GM12878 (cell line): ENCODE measurements around the gene DUSP22. TPM values are rescaled to one million over a fixed set of nuclear protein-coding genes. Genes with fewer than 3 reads are reported as not detected.

Experiments used
- ATAC-seq: fragments of 200-7000 bp; cut with Tn5 transposase; 3 replicates; pipeline ENCODE4 v1.9.1; 2020; ENCODE audit warnings: mild to moderate bottlenecking, moderate library complexity
- BruUV-seq: library from RNA; stranded (reverse); fragments of 400-500 nt; replicated peaks from 2 replicates; lab custom pipeline; 2021; lab: Mats Ljungman, UMichigan
- CTCF ChIA-PET: fragments of 300-600 bp; sonication (Branson Sonifier 250); formaldehyde crosslinking; extraction: SDS; loops from one replicate; lab custom pipeline; 2021; ENCODE audit warnings: inconsistent platforms; lab: Yijun Ruan, JAX
- POLR2A ChIA-PET: fragments of 350-600 bp; formaldehyde crosslinking; extraction: SDS; loops from one replicate; lab custom pipeline; 2021; ENCODE audit warnings: inconsistent platforms; lab: Charles Lee
- RAD21 ChIA-PET: fragments of 300-600 bp; sonication (Branson Sonifier 250); formaldehyde crosslinking; loops from one replicate; lab custom pipeline; 2023; ENCODE audit warnings: antibody characterized with exemption; ENCODE audit not compliant: unreplicated experiment; lab: Charles Lee
- SMC1A ChIA-PET: fragments of 300-600 bp; sonication (Branson Sonifier 250); formaldehyde crosslinking; loops from one replicate; lab custom pipeline; 2023; ENCODE audit not compliant: unreplicated experiment, uncharacterized antibody; lab: Charles Lee
- DNase-seq: peaks from one replicate; pipeline ENCODE4 v3.0.0-alpha.2; 2011; ENCODE audit warnings: low read depth, low spot score
- FAIRE-seq: peaks from 3 replicates; lab custom pipeline; 2011; peaks lifted over from hg19 to GRCh38; lab: Jason Lieb, UNC
- H2AFZ ChIP-seq: 2 replicates; pipeline ENCODE4 v1.6.0; 2011; ENCODE audit warnings: low read depth, low read length, control low read depth; ENCODE audit not compliant: control insufficient read depth
- H3K27ac ChIP-seq: 2 replicates; pipeline ENCODE4 v1.5.1; 2011; ENCODE audit warnings: control low read depth; ENCODE audit not compliant: control insufficient read depth, insufficient read depth
- H3K27me3 ChIP-seq, 2 experiments: replicated peaks in 1 of 2; 2 replicates each; pipeline versions ENCODE4 v1.6.0 to v1.6.1; 2011; ENCODE audit warnings: low read length in 1 of 2; ENCODE audit not compliant: control insufficient read depth in 2 of 2, insufficient read depth in 2 of 2
- H3K36me3 ChIP-seq, 2 experiments: 2 replicates each; pipeline ENCODE4 v1.5.1; 2011; ENCODE audit warnings: low read length in 1 of 2; ENCODE audit not compliant: control insufficient read depth in 2 of 2, insufficient read depth in 2 of 2
- H3K4me1 ChIP-seq: 2 replicates; pipeline ENCODE4 v1.6.1; 2011; ENCODE audit warnings: mild to moderate bottlenecking, low read length, moderate library complexity, mixed read lengths; ENCODE audit not compliant: control insufficient read depth, insufficient read depth
- H3K4me2 ChIP-seq: 2 replicates; pipeline ENCODE4 v1.6.0; 2011; ENCODE audit warnings: control low read depth; ENCODE audit not compliant: control insufficient read depth, insufficient read depth
- H3K4me3 ChIP-seq: fragments of 200-600 bp; sonication (generic); 2 replicates; pipeline ENCODE4 v1.5.1; 2016
- H3K79me2 ChIP-seq: 2 replicates; pipeline ENCODE4 v1.6.0; 2011; ENCODE audit warnings: low read length; ENCODE audit not compliant: control insufficient read depth, insufficient read depth
- H3K9ac ChIP-seq: 2 replicates; pipeline ENCODE4 v1.8.0; 2011; ENCODE audit warnings: low read length, control low read depth, mixed read lengths; ENCODE audit not compliant: control insufficient read depth, insufficient read depth
- H3K9me3 ChIP-seq: replicated peaks from 3 replicates; pipeline ENCODE4 v1.5.1; 2011; ENCODE audit warnings: mild to moderate bottlenecking, low read length; ENCODE audit not compliant: control insufficient read depth, insufficient read depth
- H4K20me1 ChIP-seq: 2 replicates; pipeline ENCODE4 v1.6.0; 2011; ENCODE audit not compliant: control insufficient read depth, insufficient read depth
- BRCA1 ChIP-seq: IDR thresholded peaks from 2 replicates; pipeline ENCODE4 v1.6.1; 2011; ENCODE audit warnings: low read depth, low read length, improper control_type of control experiment
- DPF2 ChIP-seq: fragments of 450-650 bp; IDR thresholded peaks from 2 replicates; pipeline ENCODE4 v1.6.1; 2017; ENCODE audit warnings: mild to moderate bottlenecking
- GABPA ChIP-seq: IDR thresholded peaks from 2 replicates; pipeline ENCODE4 v1.6.1; 2014; ENCODE audit warnings: antibody characterized with exemption, low read depth, mild to moderate bottlenecking, inconsistent platforms
- PKNOX1 ChIP-seq: fragments of 450-650 bp; IDR thresholded peaks from 2 replicates; pipeline ENCODE4 v1.6.1; 2016; ENCODE audit warnings: mild to moderate bottlenecking
- WGBS: methylation state at CpG from one replicate; pipeline ENCODE4 v1.1.6; 2016; ENCODE audit warnings: low lambda C conversion rate; ENCODE audit not compliant: insufficient replicate concordance, insufficient coverage; ENCODE audit errors: missing lambda C conversion rate; 5-methylcytosine and 5-hydroxymethylcytosine counted together
- in situ Hi-C: fragments of 300-500 bp; cut with MboI; formaldehyde crosslinking; loops from 9 replicates; pipeline ENCODE4 v1.14.3; 2018; ENCODE audit warnings: mixed read lengths
- intact Hi-C: fragments of 100-400 bp; cut with micrococcal nuclease; formaldehyde crosslinking; loops from one replicate; pipeline ENCODE4 v1.14.2; 2022; ENCODE audit not compliant: unreplicated experiment
- polyA plus RNA-seq, 11 experiments: library from polyadenylated mRNA; depleted of rRNA in 4 of 11; unstranded in 6 of 11; stranded (reverse) in 5 of 11; fragments of >200 nt; fragmentation: Nextera tagmentation in 4 of 11; fragmentation: Illumina TruSeq in 1 of 11; extraction: Ambion mirVana in 4 of 11; extraction: Trizol in 1 of 11; gene quantifications; 1 replicate in 1 of 11; 2 replicates in 10 of 11; pipeline versions ENCODE4 v1.2.1 to v1.2.3, GENCODE V29; 2011 to 2016; ENCODE audit warnings: inconsistent platforms in 2 of 11, missing spikeins in 2 of 11, low read depth in 1 of 11
- total RNA-seq, 4 experiments: library from RNA; depleted of rRNA in 3 of 4; stranded (reverse); fragments of >200 nt in 3 of 4; fragmentation: Illumina TruSeq in 1 of 4; extraction: Trizol in 1 of 4; gene quantifications; 2 replicates each; pipeline versions ENCODE4 v1.2.1 to v1.2.3, GENCODE V29; 2013 to 2021

DUSP22 gene
- total and polyA plus RNA-seq, 10 of the 15 experiments (the other 5 are each of a cell fraction or from before 2014, with no cell fraction given), result 78.9 to 156 (median 107) TPM

GRCh38 chr6:358432-358831 is 66.1 kb downstream of the DUSP22 start (continued):
- TF ChIP-seq GABPA (no peak), PKNOX1 (peak; percentile 62), DPF2 (no peak)

GRCh38 chr6:358847-359246 is 66.6 kb downstream of the DUSP22 start:
- no peaks in the 10 kb centered on the region; the same call in 2 of the 3 replicates for H3K9me3 ChIP-seq
- in situ Hi-C loops, result no loop called here
- no peak for FAIRE-seq
- BruUV-seq, result no TSS peak
- H3K9ac ChIP-seq, result no peak overlapping the region
- no peaks in the 10 kb centered on the region for H4K20me1 ChIP-seq
- ChIA-PET POLR2A (interaction anchor here (1.0 to 1.2 kb wide), 4 partner anchors 27 to 40 kb away, joined by 3 to 6 read pairs (median 4); partner anchors contain the start of gene IRF4), RAD21 (interaction anchor here (1.0 to 1.6 kb wide), 5 partner anchors 9 to 132 kb away, joined by 3 to 5 read pairs (median 4); partner anchors contain the start of gene DUSP22), SMC1A (interaction anchor here (1.0 to 9.6 kb wide), 3 partner anchors 17 to 41 kb away, joined by 3 to 230 read pairs (median 20); no protein-coding TSS in a partner anchor)
- H3K79me2 ChIP-seq, result no peaks in the 10 kb centered on the region
- H3K4me3 ChIP-seq, result no peak overlapping the region
- no peaks in the 10 kb centered on the region for H3K27me3 ChIP-seq
- H3K4me2 ChIP-seq, result no peak overlapping the region
- no peak overlapping the region for H2AFZ ChIP-seq
- H3K36me3 ChIP-seq, result no peaks in the 10 kb centered on the region; a peak in 1 of 4 replicates
- ATAC-seq, result no peak
- no peak overlapping the region for H3K27ac ChIP-seq
- WGBS, result 75% methylated on average over 8 of the region's 8 CpGs
- TF ChIP-seq BRCA1, result no peak
- TF ChIP-seq, all 136 proteins: peak for 0
- intact Hi-C loops, result no loop called here
- CTCF ChIA-PET, result interaction anchor here (0.8 kb wide), 1 partner anchor 9 kb away, joined by 4 read pairs; no protein-coding TSS in a partner anchor
- no peak for DNase-seq
- peaks cover 45% of the 10 kb centered on the region for H3K4me1 ChIP-seq
